ENCODE measurements around the gene TTC39B.
"Not testable (repeated sequence)": the region's sequence is repeated elsewhere in the genome, so short reads cannot be mapped to it uniquely, and the experiment has no call there.

TTC39B gene

DNA sequence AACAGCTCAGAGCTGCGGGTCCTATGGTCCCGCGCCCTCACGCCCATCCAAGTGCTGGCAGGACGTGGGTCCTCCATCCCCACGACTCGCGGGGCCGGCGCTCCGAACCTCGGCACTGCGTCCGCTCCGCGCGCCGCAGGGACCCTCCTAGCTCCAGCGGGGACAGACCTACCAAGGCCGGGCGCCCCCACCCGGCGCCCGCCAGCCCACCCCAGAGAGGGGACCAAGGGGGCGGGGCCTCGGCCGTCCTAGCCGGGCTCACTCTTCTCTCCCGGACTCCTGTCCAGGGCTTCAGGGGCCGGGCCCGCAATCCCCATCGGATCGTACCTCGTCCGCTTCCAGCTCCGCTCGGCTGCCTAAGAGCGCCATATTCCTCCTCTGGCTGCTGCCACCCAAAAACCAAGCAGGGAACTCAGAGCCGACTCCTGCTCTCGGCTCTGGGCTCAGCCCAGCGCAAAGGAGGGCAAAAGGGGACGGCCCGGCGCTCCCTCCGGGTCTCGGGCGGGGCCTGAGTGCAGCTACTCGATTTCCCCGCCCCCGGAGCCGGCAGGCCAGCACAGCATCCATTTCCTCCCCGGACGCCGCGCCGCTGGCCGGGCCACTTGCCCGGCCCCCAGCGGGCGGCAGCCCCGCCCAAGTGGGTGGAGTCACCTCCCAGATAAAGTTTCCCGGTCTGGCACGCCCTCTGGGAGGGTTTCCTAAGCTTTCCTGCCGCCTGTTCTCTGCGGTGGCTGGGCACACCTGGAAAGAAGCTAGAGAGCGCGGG is at the start of gene TTC39B:
TTC39B (minus strand) TSS at position 460 of the 766 bp plus-strand sequence; CDS start at position 369, 91 bp downstream.
- peak; percentile 69 for DNase-seq

DNA sequence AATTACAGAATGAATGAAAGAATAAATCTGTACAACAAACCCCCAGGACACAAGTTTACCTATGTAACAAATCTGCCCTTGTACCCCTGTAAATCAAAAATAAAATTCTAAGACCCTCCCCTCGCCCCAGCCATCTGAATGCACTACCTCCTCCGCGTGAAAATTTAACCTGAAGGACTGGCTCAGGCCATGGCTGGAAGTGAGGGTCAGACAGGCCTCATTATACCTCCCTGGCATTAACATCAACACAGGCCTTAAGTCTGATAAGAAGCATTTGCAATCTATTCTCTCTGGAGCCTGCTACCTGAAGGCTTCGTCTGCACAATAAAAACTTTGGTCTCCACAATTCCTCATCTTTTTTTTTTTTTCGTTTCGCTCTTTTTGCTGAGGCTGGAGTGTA is 48.7 kb upstream of the TTC39B start:
- no peak for DNase-seq

DNA sequence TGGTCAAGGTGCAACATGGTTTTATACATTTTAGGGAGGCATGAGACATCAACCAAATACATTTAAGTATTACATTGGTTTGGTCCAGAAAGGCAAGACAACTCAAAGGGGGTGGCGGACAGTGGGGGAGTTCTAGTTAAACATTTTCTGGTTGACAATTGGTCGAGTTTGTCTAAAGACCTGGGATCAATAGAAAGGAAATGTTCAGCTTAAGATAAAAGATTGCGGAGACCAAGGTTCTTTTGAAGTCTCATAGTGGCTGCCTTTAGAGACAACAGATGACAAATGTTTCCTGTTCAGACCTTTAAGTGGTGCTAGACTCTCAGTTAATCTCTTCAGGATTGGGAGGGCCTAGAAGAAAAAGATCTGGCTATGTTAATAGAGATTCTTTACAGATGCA is 47.7 kb upstream of the TTC39B start:
- DNase-seq: no peak

DNA sequence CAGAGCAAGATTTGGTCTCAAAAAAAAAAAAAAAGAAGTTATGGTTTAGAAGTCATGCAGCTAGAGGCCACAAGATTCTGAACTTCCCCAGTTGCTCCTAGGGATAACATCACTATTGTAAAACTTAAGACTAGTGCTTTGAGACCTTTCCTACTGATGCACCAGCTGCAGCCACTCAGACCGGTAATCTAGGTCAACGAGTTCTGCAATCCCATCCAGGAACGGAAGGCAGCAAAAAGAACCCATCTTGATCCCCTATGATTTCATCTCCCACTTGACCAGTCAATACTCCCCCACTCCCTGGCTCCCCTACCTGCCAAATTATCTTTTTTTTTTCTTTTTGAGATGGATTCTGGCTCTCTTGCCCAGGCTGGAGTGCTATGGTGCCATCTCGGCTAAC is 46.9 kb upstream of the TTC39B start:
- no peak for DNase-seq

DNA sequence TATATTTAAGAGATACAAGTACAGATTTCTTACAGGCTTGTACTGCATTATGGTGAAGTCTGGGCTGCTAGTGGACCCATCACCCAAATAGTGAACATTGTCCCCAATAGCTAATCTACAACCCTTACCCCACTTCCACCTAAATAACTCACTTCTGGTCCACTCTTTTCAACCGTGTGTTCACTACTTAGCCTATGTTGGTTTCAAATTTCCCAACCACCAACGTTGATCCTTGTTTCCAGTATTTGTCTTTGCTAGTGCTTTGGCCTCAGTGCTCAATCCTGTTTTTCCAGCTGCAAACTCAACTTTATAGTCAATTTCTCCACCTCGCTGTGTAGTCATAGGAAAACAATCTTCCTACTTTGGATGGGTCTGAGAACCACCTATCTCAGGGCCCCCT is 45.3 kb upstream of the TTC39B start:
- no peak for DNase-seq

DNA sequence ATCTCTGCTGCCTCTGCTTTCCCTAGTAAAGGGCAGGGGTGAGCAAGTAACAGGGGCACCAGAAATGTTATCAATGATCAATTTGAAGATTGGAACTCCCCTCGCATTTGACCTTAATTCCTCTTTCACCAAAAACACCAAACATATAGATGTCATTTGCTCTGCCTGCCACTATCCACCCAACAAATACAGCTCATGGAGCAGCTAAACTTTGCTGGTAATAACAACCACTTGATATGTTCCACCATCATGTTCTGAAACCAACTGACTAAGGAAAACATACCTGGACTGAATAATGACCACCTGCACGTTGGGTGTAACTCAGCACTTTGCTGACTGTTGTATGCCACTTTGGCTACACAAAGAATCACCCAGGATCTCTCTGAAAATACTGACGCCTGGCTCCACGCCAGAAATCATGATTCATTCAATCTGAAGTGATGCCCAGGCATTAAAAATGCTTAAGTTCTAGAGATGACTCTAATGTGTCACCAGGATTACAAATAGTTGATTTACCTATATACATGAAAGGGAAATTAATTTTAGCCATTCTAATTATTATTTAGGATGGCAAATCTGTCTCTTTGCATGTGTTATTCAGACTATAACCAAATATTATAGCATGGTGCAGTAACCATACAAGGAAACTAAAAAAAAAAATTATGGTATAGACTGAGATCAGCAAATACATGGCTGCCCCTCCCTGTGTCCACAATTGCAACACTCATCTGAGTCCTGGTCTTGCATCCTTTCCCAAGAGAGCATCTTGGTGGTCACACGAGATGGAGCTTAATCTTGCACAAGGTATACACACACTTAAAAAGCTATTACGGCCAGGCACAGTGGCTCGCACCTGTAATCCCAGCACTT is 43.1 kb upstream of the TTC39B start:
- DNase-seq: no peak

DNA sequence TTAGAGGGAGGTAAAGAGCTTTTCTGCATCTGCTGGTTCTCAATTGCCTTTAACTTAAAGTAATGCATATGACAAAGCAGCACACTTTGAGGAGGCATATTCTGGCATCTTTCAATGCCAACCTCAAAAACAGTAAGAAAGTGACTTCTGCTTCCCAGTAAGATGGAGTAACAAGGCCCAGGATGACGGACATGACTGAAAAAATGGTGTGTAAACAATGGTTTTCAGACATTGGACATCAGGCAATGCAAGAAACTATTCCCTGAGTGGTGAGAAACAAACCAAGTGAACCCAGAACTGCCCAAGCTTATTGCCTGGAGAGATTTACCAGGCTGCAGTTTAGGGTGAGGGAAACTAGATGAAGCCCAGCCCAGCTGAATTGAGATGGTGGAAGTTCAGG is 39.8 kb upstream of the TTC39B start:
- no peak for DNase-seq

DNA sequence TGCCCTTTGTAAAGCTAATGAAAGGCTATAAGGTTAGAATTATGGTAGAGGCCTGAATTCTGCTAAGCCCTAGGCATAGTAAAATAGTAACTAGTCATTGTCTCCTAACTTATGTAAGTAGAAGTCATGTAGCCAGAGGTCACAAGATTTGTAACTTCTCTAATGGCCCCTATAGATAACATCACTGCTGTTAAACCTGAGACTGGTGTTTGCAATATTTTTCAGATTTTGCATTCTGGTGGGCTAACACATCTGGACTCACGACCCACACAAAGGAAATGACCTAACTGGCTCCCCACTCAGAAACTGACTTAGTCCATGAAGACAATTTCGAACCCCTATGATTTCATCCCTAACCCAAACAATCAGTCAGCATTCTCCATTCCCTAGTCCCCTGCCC is 37.2 kb upstream of the TTC39B start:
- no peak for DNase-seq

DNA sequence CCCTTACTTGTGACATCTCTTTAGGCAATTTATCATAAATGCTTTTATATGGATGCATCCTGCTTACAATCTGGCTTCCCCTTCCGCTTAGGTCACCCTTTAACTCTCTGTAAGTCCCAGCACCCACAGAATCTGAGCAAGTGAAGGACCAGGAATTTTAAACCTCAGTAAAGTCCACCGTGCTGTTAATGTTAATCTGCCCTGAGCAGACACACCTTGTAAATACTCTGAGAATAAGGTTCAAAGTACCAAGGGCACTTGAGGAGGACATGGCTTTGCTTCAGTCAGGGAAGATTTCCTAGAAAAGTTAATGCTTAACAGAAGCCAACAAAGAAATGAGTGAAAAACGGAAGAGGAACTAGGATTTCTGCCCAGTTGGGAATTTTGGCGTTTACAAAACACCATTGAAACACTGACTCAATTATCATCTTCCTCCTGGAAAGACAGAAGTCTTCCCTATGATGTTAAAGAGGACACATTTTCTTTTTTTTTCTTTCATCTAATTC is 26.4 kb upstream of the TTC39B start:
- no peak for DNase-seq

DNA sequence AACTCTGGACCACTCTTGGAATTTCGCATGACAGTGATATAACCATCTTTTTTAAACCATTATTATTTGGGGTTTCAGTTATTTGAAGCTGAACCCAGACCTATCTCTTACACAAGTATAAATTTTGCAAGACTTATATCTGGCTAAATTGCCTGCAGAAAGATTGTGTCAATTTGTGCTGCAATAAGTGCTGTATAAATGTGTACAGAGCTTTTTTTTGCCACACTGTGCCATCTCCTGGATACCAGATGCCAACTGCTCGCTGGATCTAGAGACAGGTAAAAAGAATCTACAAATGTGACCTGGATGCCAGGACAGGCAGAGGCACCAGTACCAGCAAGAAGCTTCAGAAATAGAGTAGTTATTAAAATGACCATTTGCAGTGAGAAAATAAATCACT is 25.9 kb upstream of the TTC39B start:
- DNase-seq: no peak

DNA sequence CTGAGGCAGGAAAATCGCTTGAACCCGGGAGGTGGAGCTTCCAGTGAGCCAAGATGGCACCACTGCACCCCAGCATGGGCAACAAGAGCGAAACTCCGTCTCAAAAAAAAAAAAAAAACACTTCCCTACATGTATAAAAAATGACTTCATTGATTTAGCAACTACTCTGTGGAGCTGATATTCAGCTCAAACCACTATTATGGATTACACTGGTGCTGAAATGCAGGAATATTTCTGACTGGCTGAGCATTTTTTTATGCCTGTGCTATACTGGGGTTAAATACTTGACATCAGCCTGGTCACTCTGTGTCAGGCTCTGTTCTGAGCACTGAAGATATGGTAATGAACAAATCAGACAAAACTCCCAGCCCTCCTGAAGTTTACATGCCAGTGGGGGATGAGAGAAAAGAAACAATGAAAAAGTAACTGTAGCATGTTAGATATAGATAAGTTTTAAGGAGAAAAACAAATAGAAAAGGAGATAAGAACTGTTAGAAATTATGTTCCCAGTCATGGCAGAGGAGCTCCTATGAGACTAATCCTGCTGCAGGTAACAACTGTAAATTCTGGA is 22.6 kb upstream of the TTC39B start:
- DNase-seq: no peak

DNA sequence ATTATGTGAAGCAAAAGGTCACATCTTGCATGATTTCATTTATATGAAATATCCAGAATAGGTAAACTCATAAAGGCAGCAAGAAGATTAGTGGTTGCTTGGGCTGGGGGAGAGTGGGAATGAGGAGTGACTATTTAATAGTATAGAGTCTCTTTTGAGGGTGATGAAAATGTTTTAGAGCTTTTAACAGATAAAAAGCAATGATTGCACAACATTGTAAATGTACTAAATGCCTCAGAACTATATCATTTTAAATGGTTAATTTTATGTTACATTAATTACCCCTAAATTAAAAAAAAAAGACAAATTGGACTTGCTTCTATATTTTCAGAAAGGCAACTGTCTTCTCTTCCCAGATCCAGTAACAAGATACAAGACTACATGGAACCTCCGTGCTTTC is 21.9 kb upstream of the TTC39B start:
- DNase-seq: no peak

DNA sequence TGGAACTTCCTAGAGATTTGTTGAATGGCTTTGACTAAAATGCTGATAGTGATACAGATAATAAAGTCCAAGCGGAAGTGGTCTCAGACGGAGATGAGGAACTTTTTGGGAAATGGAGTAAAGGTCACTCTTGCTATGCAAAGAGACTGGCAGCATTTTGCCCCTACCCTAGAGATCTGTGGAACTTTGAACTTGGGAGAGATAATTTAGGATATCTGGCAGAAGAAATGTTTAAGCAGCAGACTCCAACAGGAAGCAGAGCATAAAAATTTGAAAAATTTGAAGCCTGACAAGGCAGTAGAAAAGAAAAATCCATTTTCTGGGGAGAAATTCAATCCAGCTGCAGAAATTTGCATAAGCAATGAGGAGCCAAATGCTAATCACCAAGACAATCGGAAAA is 15.7 kb upstream of the TTC39B start:
- not testable (repeated sequence) for DNase-seq

DNA sequence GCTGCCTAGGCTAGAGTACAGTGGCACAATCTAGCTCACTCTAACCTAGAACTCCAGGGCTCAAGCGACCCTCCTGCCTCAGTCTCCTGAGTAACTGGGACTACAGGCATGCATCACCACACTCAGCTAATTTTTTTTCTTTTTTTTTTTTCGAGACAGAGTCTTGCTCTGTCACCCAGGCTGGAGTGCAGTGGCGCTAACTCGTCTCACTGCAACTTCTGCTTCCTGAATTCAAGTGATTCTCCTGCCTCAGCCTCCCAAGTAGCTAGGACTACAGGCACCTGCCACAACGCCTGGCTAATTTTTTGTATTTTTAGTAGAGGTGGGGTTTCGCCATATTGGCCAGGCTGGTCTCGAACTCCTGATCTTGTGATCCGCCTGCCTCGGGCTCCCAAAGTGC is 12.6 kb upstream of the TTC39B start:
- DNase-seq: not testable (repeated sequence)

DNA sequence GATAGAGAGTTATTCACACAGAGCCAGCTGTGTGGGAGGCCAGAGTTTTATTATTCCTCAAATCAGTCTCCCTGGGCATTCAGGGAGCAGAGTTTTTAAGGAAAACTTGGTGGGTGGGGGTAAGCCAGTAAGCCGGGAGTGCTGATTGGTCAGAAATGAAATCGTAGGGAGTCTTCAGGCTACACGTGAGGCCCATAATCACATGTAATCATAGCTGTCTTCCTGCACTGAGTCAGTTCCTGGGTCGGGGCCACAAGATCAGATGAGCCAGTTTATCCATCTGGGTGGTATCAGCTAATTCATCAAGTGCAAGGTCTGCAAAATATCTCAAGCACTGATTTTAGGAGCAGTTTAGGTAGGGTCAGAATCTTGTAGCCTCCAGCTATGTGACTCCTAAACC is 10.8 kb upstream of the TTC39B start:
- no peak for DNase-seq

DNA sequence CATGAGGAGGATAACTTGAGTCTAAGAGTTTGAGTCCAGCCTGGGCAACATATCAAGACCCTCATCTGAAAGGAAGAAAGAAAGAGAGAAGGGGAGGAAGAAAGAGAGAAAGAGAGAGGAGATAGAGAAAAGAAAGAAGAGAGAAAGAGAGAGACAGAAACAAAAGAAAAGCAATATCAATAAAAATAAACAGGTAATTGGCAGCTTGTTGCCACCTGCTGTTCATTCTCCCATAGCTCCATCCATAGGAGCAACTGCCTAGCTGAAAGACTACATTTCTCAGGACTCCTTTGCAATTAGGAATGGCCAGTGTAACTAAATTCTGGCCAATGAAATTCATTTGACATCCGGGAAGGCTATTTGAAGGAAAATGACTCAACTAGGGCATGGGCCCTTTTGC is 4.6 kb upstream of the TTC39B start:
- DNase-seq: no peak

DNA sequence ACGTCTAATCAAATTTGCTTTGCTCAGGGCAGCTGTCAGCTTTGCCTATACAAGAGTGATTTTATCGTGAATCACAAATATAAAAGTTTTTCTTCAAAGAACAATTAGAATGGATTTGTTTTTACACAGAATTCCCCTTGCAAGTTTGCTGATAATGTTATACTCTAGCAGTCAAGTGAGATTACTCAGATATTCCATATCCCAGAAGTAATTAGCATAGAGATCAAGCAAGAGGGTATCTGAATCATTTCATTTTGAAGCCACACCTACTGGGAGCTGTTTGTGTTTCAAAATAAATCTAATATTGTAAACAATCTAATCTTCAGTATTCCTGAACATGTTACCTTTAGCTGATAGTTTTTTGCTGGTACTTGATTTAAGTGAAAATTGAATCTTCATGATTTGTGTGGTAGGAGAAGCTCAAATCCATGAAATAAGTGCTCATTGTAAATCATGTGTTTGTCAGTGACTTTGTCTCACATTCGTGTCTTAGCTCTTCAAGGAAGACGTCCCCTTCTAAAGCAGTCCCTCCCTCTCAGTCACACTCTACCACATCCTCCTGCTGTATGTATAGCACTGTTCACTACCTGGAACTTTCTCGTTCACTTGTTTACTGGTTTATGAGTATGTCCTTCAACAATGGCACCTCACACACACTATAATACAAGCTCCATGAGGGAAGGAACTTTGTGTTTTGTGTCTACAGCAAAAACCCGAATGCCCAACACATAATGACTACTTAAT is 3.3 kb upstream of the TTC39B start:
- DNase-seq: no peak

DNA sequence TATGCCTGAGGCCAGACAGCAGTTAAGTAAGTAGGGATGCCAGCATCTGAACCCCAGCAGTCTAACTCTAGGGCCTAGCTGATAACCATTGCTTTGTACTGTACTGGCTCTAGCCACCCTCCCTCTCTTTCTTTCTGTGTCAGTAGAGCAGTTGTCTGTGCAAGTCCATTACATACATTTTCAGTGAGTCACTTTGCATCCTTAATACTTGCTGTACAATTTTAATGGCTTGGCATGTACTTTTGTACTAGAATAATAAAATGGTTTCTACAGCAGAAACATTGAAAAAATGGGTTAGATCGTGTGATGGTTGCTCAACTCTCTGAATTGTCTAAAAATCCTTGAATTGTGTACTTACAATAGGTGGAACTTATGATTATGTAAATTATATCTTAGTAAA is 1.5 kb upstream of the TTC39B start:
- DNase-seq: no peak

DNA sequence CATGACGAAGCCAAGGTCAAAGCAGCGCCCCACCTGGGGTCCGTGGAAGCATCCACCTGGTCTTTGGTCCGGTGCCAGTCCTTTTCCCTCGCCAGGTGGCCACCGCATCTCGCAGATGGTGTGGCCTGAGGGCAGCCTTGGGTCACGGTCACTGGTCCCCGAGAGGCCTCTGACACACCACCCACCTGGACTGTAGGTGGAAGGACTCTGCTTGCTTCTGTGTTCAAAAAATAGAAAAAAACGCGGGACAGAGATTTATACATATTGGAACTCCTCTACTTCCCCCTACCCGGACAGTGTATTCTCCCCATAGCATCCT is 466 bp upstream of the TTC39B start:
- DNase-seq: no peak

DNA sequence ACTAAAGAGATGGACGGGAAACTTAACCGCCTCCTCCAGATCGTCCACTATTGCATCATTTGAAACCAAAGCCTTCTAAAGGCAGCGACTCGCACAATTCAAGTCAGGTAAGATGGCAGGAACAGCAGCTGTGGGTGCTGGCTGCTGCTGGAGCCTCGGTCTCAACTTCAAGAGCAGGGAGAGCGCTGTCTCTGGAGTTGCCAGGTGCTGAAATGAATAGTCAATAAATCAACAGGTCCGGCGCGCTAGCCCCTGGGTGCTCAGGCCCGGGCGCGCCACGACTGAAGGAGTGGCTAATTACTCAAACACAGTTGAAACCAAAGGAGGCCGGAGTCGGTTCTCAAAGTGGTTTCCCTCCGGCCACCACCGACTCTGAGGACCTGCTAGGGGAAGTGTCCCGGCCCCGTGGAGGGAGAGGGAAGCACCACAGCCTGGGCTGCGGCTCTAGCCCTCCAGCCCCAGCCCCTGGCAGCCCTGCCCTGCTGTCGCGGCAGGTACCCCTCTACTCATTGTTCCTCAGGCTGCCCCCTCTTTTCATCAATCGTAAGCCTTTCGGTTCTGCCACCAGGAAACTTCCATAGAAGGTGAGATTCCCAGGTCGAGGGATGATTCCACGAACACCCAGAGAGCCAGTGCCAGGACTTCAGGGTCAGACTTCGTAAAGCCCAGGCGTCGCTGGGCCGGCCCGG is 804 bp downstream of the TTC39B start:
- no peak for DNase-seq

DNA sequence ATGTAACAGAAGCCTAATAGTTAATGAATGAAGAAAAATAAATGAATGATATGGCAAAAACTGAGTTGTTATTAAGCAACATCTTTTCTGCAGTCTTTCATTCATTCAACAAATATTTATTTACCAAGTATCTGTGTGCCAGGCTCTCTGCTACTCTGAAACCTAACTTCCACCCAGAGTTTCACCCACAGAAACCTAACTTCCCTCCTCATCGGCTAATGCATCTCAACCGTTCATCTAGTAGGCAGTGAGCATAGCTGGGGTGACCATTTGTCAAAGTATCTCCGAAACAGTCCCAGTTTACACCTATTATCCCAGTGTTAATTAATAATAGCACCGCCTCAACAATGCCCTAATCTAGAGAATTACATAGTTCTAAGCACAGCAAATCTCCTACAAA is 1.5 kb downstream of the TTC39B start:
- no peak for DNase-seq

DNA sequence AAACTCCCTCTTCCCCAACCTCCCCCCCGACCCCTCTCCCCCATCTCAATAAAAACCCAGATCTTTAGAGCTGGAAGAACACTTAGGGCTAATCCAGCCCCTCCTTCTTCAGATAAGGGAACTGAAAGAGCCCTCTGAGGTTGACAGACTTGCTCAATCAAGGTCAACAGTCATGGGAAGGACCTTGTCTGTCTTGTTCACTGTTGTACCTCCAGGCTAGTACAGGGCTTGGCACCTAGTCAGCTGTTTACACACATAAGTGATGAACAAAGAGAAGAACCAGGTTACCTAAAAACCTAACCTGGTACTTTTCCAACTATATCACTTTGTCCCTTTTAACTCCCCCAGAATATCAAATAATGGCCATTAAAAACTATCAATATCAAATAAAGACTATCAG is 2.4 kb downstream of the TTC39B start:
- DNase-seq: no peak

DNA sequence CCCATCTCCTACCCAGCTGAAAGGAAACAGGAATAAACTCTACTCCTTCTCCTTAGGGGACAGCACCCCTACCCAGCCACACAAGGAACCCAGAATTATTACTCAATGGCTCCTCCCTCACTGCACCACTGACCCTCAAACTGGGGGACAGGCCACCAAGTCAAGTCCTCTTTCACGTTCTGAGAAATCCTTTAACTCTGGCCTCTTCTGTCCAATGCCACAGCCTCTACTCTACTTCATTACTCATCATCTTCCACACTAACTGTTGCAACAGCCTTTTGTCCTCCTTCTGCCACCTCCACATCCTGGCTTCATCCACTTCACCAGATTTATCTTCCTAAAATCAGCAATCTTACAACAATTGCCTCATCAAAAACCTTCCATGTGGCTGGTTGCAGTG is 6.8 kb downstream of the TTC39B start:
- no peak for DNase-seq

Measured in NK-92 treated with Interleukin-12 subunit alpha and Interleukin-12 subunit beta, amount 100 ng/mL, for 24 hours (cell line).